Stomach smooth muscle (tissue), 2 donors: ENCODE results near the gene UNKL.
"Not testable (repeated sequence)": the region's sequence is repeated elsewhere in the genome, so short reads cannot be mapped to it uniquely, and the experiment has no call there.

Source experiments
- H3K27ac ChIP-seq: one replicate; pipeline ENCODE4 v1.7.0; 2013; ENCODE audit warnings: mild to moderate bottlenecking, low read length, inconsistent platforms
- H3K27me3 ChIP-seq, 2 donors: one replicate each; pipeline ENCODE4 v1.7.0; 2013; ENCODE audit warnings: low read length in 2 of 2; ENCODE audit not compliant: insufficient read depth in 2 of 2, control insufficient read depth in 1 of 2
- H3K36me3 ChIP-seq, 2 donors: one replicate each; pipeline ENCODE4 v1.7.0; 2013; ENCODE audit warnings: low read length in 2 of 2; ENCODE audit not compliant: control insufficient read depth in 2 of 2, insufficient read depth in 2 of 2
- H3K4me1 ChIP-seq: one replicate; pipeline ENCODE4 v1.7.0; 2013; ENCODE audit warnings: low read length; ENCODE audit not compliant: control insufficient read depth, insufficient read depth
- H3K4me3 ChIP-seq, 2 donors: one replicate each; pipeline ENCODE4 v1.7.0; 2013; ENCODE audit warnings: low read length in 2 of 2
- H3K9ac ChIP-seq, 2 donors: one replicate each; pipeline ENCODE4 v1.7.0; 2013; ENCODE audit warnings: low read length in 2 of 2, mild to moderate bottlenecking in 1 of 2
- H3K9me3 ChIP-seq, 2 donors: one replicate each; pipeline ENCODE4 v1.7.0; 2013; ENCODE audit warnings: low read length in 2 of 2; ENCODE audit not compliant: control insufficient read depth in 2 of 2
- donor health status: healthy.
- donor health status: Pancreatic carcinoma.

The UNKL gene

GRCh38 chr16:1444730-1445517, 30.4 kb upstream of the UNKL start:
- Histone ChIP-seq H3K9ac (no peak overlapping the region), H3K4me1 (no peaks in the 10 kb centered on the region), H3K27me3 (no peaks in the 10 kb centered on the region), H3K36me3 (peaks cover 5 to 10% of the 10 kb centered on the region in 2 donors), H3K4me3 (no peak overlapping the region), H3K27ac (no peak overlapping the region), H3K9me3 (no peaks in the 10 kb centered on the region)

- no peak within 1 kb of the TSS for H3K4me3 ChIP-seq
- no peak within 1 kb of the TSS for H3K9ac ChIP-seq
- no peaks in the 10 kb centered on the region for H3K4me1 ChIP-seq
- no peaks in the 10 kb centered on the region for H3K27me3 ChIP-seq
- H3K9me3 ChIP-seq, result no peaks in the 10 kb centered on the region
- H3K27ac ChIP-seq, result no peak within 1 kb of the TSS
- H3K36me3 ChIP-seq, result peaks cover 0 to 8% of the 10 kb centered on the region in 2 donors
Observed at GRCh38 chr16:1443980-1444729, 29.7 kb upstream of the UNKL start, which contains the start of gene CCDC154. Gene CCDC154 (minus strand): TSS chr16:1444556. CDS start chr16:1444322, 234 bp downstream.

GRCh38 chr16:1443403-1443973, 29.0 kb upstream of the UNKL start:
- no peaks in the 10 kb centered on the region for H3K4me1 ChIP-seq
- no peak overlapping the region for H3K9ac ChIP-seq
- no peaks in the 10 kb centered on the region for H3K9me3 ChIP-seq
- peaks cover 0 to 8% of the 10 kb centered on the region in 2 donors for H3K36me3 ChIP-seq
- H3K27me3 ChIP-seq, result no peaks in the 10 kb centered on the region
- H3K4me3 ChIP-seq, result no peak overlapping the region
- no peak overlapping the region for H3K27ac ChIP-seq

- Histone ChIP-seq H3K4me1 (no peaks in the 10 kb centered on the region), H3K27ac (no peak overlapping the region), H3K27me3 (no peaks in the 10 kb centered on the region), H3K9ac (no peak overlapping the region), H3K9me3 (no peaks in the 10 kb centered on the region), H3K36me3 (peaks cover 0 to 6% of the 10 kb centered on the region in 2 donors), H3K4me3 (no peak overlapping the region)
Observed at GRCh38 chr16:1442697-1443096, 28.2 kb upstream of the UNKL start.

GRCh38 chr16:1441391-1441829, 26.9 kb upstream of the UNKL start:
- H3K27ac ChIP-seq, result no peak overlapping the region
- peaks cover 0 to 6% of the 10 kb centered on the region in 2 donors for H3K36me3 ChIP-seq
- H3K4me1 ChIP-seq, result no peaks in the 10 kb centered on the region
- H3K9ac ChIP-seq, result no peak overlapping the region
- no peaks in the 10 kb centered on the region for H3K9me3 ChIP-seq
- H3K27me3 ChIP-seq, result no peaks in the 10 kb centered on the region
- H3K4me3 ChIP-seq, result no peak overlapping the region

GRCh38 chr16:1439699-1440074, 25.2 kb upstream of the UNKL start:
- H3K9me3 ChIP-seq, H3K9ac ChIP-seq, H3K27ac ChIP-seq, H3K4me3 ChIP-seq, H3K4me1 ChIP-seq, H3K27me3 ChIP-seq, H3K36me3 ChIP-seq: not testable (repeated sequence)

- H3K9me3 ChIP-seq, result no peaks in the 10 kb centered on the region
- H3K36me3 ChIP-seq, result no peaks in the 10 kb centered on the region
- H3K9ac ChIP-seq, result no peak overlapping the region
- H3K4me1 ChIP-seq, result no peaks in the 10 kb centered on the region
- H3K4me3 ChIP-seq, result no peak overlapping the region
- no peak overlapping the region for H3K27ac ChIP-seq
- no peaks in the 10 kb centered on the region for H3K27me3 ChIP-seq
Observed at GRCh38 chr16:1439058-1439698, 24.7 kb upstream of the UNKL start.

- no peaks in the 10 kb centered on the region for H3K9me3 ChIP-seq
- no peaks in the 10 kb centered on the region for H3K36me3 ChIP-seq
- no peaks in the 10 kb centered on the region for H3K4me1 ChIP-seq
- H3K27ac ChIP-seq, result no peak overlapping the region
- peaks cover 0 to 2% of the 10 kb centered on the region in 2 donors for H3K27me3 ChIP-seq
- H3K4me3 ChIP-seq, result no peak overlapping the region
- H3K9ac ChIP-seq, result no peak overlapping the region
Observed at GRCh38 chr16:1438229-1439057, 23.9 kb upstream of the UNKL start.

GRCh38 chr16:1437606-1438005, 23.1 kb upstream of the UNKL start:
- no peaks in the 10 kb centered on the region for H3K36me3 ChIP-seq
- H3K4me3 ChIP-seq, result no peak overlapping the region
- no peak overlapping the region for H3K9ac ChIP-seq
- no peaks in the 10 kb centered on the region for H3K4me1 ChIP-seq
- peaks cover 0 to 2% of the 10 kb centered on the region in 2 donors for H3K27me3 ChIP-seq
- H3K9me3 ChIP-seq, result no peaks in the 10 kb centered on the region
- H3K27ac ChIP-seq, result no peak overlapping the region
